AG10803 (cell line): ENCODE measurements around the gene FLT1.

Experiments
- DNase-seq: peaks from one replicate; pipeline ENCODE4 v3.0.0; 2010; ENCODE audit warnings: low read depth
- H3K4me3 ChIP-seq: 2 replicates; pipeline ENCODE4 v1.5.1; 2011; ENCODE audit warnings: mild to moderate bottlenecking, low read length, control low read depth
- CTCF ChIP-seq: conservative IDR thresholded peaks from 2 replicates; pipeline ENCODE4 v1.5.1; 2011; ENCODE audit warnings: mild to moderate bottlenecking, low read length, control low read depth, inconsistent platforms

The FLT1 gene

GRCh38 chr13:28394422-28394821 lies 100.5 kb downstream of the FLT1 start:
- DNase-seq: no peak

GRCh38 chr13:28392896-28393505 lies 101.9 kb downstream of the FLT1 start:
- no peak for TF ChIP-seq CTCF
- H3K4me3 ChIP-seq: no peak overlapping the region
- peak; percentile 7 for DNase-seq

More at GRCh38 chr13:28394422-28394821, 100.5 kb downstream of the FLT1 start:
- no peak for TF ChIP-seq CTCF
- no peak overlapping the region for H3K4me3 ChIP-seq

GRCh38 chr13:28392428-28392827 lies 102.5 kb downstream of the FLT1 start:
- DNase-seq: no peak
- no peak for TF ChIP-seq CTCF
- H3K4me3 ChIP-seq: no peak overlapping the region

- no peak for TF ChIP-seq CTCF
- H3K4me3 ChIP-seq: no peak overlapping the region
Measured at GRCh38 chr13:28387740-28388501, 107.0 kb downstream of the FLT1 start.

GRCh38 chr13:28385362-28385761 lies 109.6 kb downstream of the FLT1 start:
- no peak overlapping the region for H3K4me3 ChIP-seq
- no peak for DNase-seq
- TF ChIP-seq CTCF: no peak

More at GRCh38 chr13:28387740-28388501, 107.0 kb downstream of the FLT1 start:
- DNase-seq: no peak

GRCh38 chr13:28384789-28385188 lies 110.1 kb downstream of the FLT1 start:
- no peak for TF ChIP-seq CTCF
- DNase-seq: no peak
- no peak overlapping the region for H3K4me3 ChIP-seq

GRCh38 chr13:28380319-28380718 lies 114.6 kb downstream of the FLT1 start:
- DNase-seq: no peak
- H3K4me3 ChIP-seq: no peak overlapping the region
- TF ChIP-seq CTCF: no peak
